Psoas muscle (tissue), 8 donors: ENCODE data around the gene ELSPBP1. TPM values are rescaled to one million over a fixed set of nuclear protein-coding genes. Genes with fewer than 3 reads are reported as not detected.

Experiments used
- ATAC-seq, 4 donors: fragments of 200-7000 bp; cut with Tn5 transposase; one replicate each; pipeline ENCODE4 v1.9.1; 2020; ENCODE audit warnings: moderate library complexity in 3 of 4, mild to moderate bottlenecking in 2 of 4
- DNase-seq, 2 donors: peaks; one replicate each; pipeline ENCODE4 v3.0.0-alpha.2; 2020
- H3K27ac ChIP-seq: fragments of 200-600 bp; one replicate; pipeline ENCODE4 v1.8.0; 2022
- H3K27me3 ChIP-seq, 3 donors: fragments of 200-600 bp in 1 of 3; one replicate each; pipeline versions ENCODE4 v1.6.1 to v1.8.0; 2013 to 2022; ENCODE audit warnings: low read length in 2 of 3, mild to moderate bottlenecking in 2 of 3, moderate library complexity in 1 of 3; ENCODE audit not compliant: insufficient read depth in 3 of 3
- H3K36me3 ChIP-seq, 2 donors: fragments of 200-600 bp in 1 of 2; one replicate each; pipeline versions ENCODE4 v1.6.1 to v1.8.0; 2013 to 2022; ENCODE audit warnings: low read depth in 1 of 2, mild to moderate bottlenecking in 1 of 2, moderate library complexity in 1 of 2; ENCODE audit not compliant: insufficient read depth in 1 of 2
- H3K4me1 ChIP-seq: fragments of 200-600 bp; one replicate; pipeline ENCODE4 v1.8.0; 2022
- H3K4me3 ChIP-seq: fragments of 200-600 bp; one replicate; pipeline ENCODE4 v1.8.0; 2022; ENCODE audit warnings: mild to moderate bottlenecking
- H3K9me3 ChIP-seq: fragments of 200-600 bp; one replicate; pipeline ENCODE4 v1.8.0; 2022
- WGBS, 3 donors: extraction: QIAGEN DNeasy Blood & Tissue Kit; methylation state at CpG; one replicate each; pipeline versions ENCODE4 v1.1.6 to v1.1.7; 2013; 5-methylcytosine and 5-hydroxymethylcytosine counted together
- intact Hi-C, 2 donors: fragments of 100-400 bp; cut with DNase I; formaldehyde crosslinking; loops; one replicate each; pipeline versions ENCODE4 v1.11.0 to v1.14.2; 2022
- polyA plus RNA-seq, 3 donors: library from polyadenylated mRNA; stranded (reverse); fragments of 200-250 nt; gene quantifications; one replicate each; pipeline ENCODE4 v1.2.3, GENCODE V29; 2013
- total RNA-seq, 4 donors: library from RNA; stranded (reverse); fragmentation: NEBNext Ultra II Directional in 2 of 4; extraction: Animal tissue kit (Norgen Biotek cat#: 25700) in 2 of 4; gene quantifications; one replicate each; pipeline versions ENCODE4 v1.2.1 to v1.2.4, GENCODE V29; 2021 to 2023
- TF ChIP-seq, protein P1 (sequence below): fragments of 200-600 bp; IDR thresholded peaks from one replicate; pipeline ENCODE4 v1.8.0; 2022; ENCODE audit warnings: antibody characterized with exemption
- donor health status: healthy with polysubstance abuse.
- donor health status: DM: no; HTN: no; CAD: no; lungs with moderate emphysema.
- donor health status: Bipolar disorder and iron deficiency.
- donor health status: healthy.
- donor health status: DM: yes; HTN: yes; CAD: no.
- donor health status: DM: no; HTN: no; CAD: no.
- donor health status: DM: no; HTN: no; CAD: no.
- donor health status: DM: yes; HTN: yes; CAD: no.

The ELSPBP1 gene
- total and polyA plus RNA-seq, 7 donors: not detected

DNA sequence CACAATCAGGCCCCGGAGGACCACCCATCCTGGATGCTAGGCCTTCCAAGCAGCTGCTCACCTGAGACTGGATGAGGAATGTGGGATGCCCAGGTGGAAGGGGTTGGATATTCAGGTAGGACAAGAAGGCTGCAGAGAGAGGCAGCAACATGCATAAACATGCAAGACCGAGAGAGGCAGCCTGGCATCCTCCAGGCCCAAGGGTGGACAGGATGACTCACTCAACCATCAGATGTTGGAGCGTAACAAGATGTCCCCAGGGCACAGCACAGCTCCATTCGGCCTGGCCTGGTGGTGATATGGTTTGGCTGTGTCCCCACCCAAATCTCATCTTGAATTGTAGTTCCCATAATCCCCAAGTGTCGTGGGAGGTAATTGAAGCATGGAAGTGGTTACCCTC, 59.4 kb downstream of the ELSPBP1 start:
- H3K27ac ChIP-seq: no peak overlapping the region
- no peak overlapping the region for H3K4me3 ChIP-seq
- intact Hi-C loops: no loop called here
- no peaks in the 10 kb centered on the region for H3K27me3 ChIP-seq
- H3K4me1 ChIP-seq: no peaks in the 10 kb centered on the region
- no peaks in the 10 kb centered on the region for H3K9me3 ChIP-seq
- H3K36me3 ChIP-seq: peaks cover 2 to 94% of the 10 kb centered on the region in 2 donors
- DNase-seq: no peak
- TF ChIP-seq, protein P1, sequence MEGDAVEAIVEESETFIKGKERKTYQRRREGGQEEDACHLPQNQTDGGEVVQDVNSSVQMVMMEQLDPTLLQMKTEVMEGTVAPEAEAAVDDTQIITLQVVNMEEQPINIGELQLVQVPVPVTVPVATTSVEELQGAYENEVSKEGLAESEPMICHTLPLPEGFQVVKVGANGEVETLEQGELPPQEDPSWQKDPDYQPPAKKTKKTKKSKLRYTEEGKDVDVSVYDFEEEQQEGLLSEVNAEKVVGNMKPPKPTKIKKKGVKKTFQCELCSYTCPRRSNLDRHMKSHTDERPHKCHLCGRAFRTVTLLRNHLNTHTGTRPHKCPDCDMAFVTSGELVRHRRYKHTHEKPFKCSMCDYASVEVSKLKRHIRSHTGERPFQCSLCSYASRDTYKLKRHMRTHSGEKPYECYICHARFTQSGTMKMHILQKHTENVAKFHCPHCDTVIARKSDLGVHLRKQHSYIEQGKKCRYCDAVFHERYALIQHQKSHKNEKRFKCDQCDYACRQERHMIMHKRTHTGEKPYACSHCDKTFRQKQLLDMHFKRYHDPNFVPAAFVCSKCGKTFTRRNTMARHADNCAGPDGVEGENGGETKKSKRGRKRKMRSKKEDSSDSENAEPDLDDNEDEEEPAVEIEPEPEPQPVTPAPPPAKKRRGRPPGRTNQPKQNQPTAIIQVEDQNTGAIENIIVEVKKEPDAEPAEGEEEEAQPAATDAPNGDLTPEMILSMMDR: no peak
- 83 to 91% (median 86%) methylated on average over 5 of the region's 5 CpGs for WGBS, 3 donors
- no peak for ATAC-seq

DNA sequence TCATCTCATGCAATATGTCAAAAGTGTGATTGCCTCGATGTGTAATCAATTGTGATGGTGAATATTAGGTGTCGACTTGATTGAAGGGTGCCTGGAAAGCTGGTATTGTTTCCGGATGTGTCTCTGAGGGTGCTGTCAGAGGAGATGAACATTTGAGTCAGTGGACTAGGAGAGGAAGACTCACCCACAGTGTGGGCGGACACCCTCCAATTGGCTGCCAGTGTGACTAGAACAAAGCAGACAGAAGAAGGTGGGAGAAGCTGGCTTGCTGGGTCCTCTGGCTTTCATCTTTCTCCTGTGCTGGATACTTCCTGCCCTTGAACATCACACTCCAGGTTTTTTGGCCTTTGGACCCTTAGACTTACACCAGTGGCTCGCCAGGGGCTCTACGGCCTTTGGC, 64.9 kb downstream of the ELSPBP1 start:
- H3K27me3 ChIP-seq: no peaks in the 10 kb centered on the region
- intact Hi-C loops: no loop called here
- 93 to 94% (median 94%) methylated on average over 6 of the region's 6 CpGs for whole genome bisulfite sequencing, 3 donors
- TF ChIP-seq, protein P1: no peak
- no peak overlapping the region for H3K4me3 ChIP-seq
- H3K9me3 ChIP-seq: no peaks in the 10 kb centered on the region
- ATAC-seq (no peak), DNase-seq (no peak)
- H3K4me1 ChIP-seq: no peaks in the 10 kb centered on the region
- H3K27ac ChIP-seq: no peak overlapping the region
- H3K36me3 ChIP-seq: peaks cover 0 to 87% of the 10 kb centered on the region in 2 donors

DNA sequence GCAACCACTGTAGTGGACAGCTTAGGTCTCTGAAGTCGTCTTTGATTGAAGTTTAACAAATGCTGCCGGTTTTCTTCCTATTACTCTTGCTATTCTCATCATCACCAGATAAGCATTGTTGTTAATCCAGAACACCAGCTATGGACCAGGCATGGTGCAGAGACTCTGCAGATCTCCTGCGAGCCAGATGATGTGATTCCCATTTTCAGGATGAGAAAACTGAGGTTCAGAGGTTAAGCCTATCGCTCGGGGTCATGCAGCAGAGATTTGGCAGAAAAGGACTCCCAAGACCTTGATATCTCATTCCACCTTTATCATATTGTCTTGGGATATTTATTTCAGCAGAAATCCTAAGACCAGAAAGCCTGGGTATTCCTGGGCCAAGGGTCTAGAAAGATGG, 65.9 kb downstream of the ELSPBP1 start:
- Histone ChIP-seq H3K9me3 (no peaks in the 10 kb centered on the region), H3K4me3 (no peak overlapping the region), H3K27me3 (no peaks in the 10 kb centered on the region), H3K4me1 (no peaks in the 10 kb centered on the region), H3K27ac (no peak overlapping the region), H3K36me3 (peaks cover 4 to 87% of the 10 kb centered on the region in 2 donors)
- intact Hi-C loops: no loop called here
- DNase-seq: no peak
- ATAC-seq: no peak
- TF ChIP-seq, protein P1: no peak
- WGBS, 3 donors: 91 to 95% (median 94%) methylated on average over 5 of the region's 5 CpGs

DNA sequence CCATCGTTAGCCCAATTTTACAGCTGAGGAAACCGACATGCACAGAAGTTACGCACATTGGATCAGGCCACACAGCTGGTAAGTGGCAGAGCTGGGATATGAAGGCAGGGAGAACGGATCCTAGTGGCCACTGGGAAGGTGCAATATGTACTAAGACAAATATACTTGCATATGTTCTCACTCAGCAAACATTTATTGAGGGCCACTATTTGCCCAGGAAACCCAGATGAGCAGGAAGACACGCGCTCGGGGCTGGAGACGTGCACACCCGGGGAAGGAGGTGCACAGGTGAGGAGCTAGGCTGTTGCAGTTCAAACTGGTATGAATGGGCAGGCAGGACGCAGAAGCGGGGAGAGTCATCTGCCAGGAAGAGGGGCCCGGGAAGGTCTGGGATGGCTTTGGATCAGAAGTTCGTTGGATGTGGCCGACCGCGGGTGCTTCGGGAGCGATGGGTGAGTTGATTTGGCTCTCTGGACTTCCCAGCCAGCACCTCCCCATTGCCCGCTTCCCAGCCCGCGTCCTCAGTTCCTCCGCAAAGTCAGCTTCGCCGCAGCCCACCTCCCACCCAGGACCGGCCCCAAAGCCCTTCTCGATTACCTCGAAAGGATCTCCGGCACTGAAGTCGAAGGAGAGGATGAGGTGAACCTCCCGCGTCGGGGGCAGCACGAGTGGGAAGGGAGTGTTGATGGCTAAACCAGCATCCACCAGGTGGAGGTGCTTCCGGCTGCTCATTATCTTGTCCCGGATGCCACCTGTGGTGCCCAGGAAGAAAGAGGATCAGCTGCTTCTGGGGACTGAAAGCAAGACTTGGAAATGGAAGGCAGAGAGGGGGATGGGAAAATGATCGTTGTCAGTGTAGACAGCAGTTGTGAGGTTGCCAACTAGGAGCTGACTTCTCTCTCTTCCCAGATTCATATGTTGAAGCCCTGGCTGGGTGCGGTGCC, 67.2 kb downstream of the ELSPBP1 start:
- H3K4me3 ChIP-seq: no peak overlapping the region
- TF ChIP-seq, protein P1: no peak
- no peaks in the 10 kb centered on the region for H3K9me3 ChIP-seq
- no peaks in the 10 kb centered on the region for H3K27me3 ChIP-seq
- DNase-seq: no peak
- no peak for ATAC-seq
- intact Hi-C loops: no loop called here
- WGBS, 3 donors: 60 to 68% (median 67%) methylated on average over 35 to 37 of the region's 37 CpGs
- H3K4me1 ChIP-seq: no peaks in the 10 kb centered on the region
- H3K36me3 ChIP-seq: peaks cover 4 to 90% of the 10 kb centered on the region in 2 donors
- H3K27ac ChIP-seq: no peak overlapping the region
